CD4-positive, CD25-positive, alpha-beta regulatory T cell (primary cell): Measurements from ENCODE around the gene RARS2. TPM values are rescaled to one million over a fixed set of nuclear protein-coding genes. Genes with fewer than 3 reads are reported as not detected.
A peak's percentile ranks its signal among the peaks of the same experiment; 100 is the strongest.
"Not testable (repeated sequence)": the region's sequence is repeated elsewhere in the genome, so short reads cannot be mapped to it uniquely, and the experiment has no call there.

ENCODE experiments used
- ATAC-seq, 2 donors: fragments of 150-1000 bp; cut with Tn5 transposase; one replicate each; pipeline ENCODE4 v1.10.0; 2021; ENCODE audit warnings: low read depth in 2 of 2, moderate number of reproducible peaks in 2 of 2, moderate library complexity in 1 of 2
- DNase-seq, 3 donors: peaks; one replicate each; pipeline versions ENCODE4 v3.0.0 to v3.0.0-alpha.2; 2012 to 2022; ENCODE audit warnings: mixed read lengths in 1 of 3
- H3K27ac ChIP-seq: one replicate; pipeline ENCODE4 v1.7.0; 2013; ENCODE audit warnings: mild to moderate bottlenecking, low read length; ENCODE audit not compliant: insufficient read depth, poor library complexity, severe bottlenecking
- H3K27me3 ChIP-seq: one replicate; pipeline ENCODE4 v1.7.0; 2013; ENCODE audit warnings: low read length; ENCODE audit not compliant: control insufficient read depth, insufficient read depth
- H3K36me3 ChIP-seq: one replicate; pipeline ENCODE4 v1.7.0; 2013; ENCODE audit warnings: mild to moderate bottlenecking, low read length, moderate library complexity; ENCODE audit not compliant: control insufficient read depth, insufficient read depth
- H3K4me1 ChIP-seq: 2 replicates; pipeline ENCODE4 v1.7.0; 2013; ENCODE audit warnings: mild to moderate bottlenecking, low read length; ENCODE audit not compliant: insufficient read depth, control insufficient read depth, poor library complexity, severe bottlenecking
- H3K4me3 ChIP-seq: one replicate; pipeline ENCODE4 v1.7.0; 2013; ENCODE audit warnings: low read depth, mild to moderate bottlenecking, low read length, moderate library complexity
- H3K9me3 ChIP-seq, 2 experiments: 1 replicate in 1 of 2; 2 replicates in 1 of 2; pipeline ENCODE4 v1.7.0; 2013; ENCODE audit warnings: low read length in 2 of 2, mild to moderate bottlenecking in 1 of 2, moderate library complexity in 1 of 2; ENCODE audit not compliant: control insufficient read depth in 2 of 2
- H3K27ac Mint-ChIP-seq, 3 donors: one replicate each; pipeline ENCODE4 v1.8.0; 2020 to 2022; ENCODE audit warnings: mild to moderate bottlenecking in 3 of 3, mixed read lengths in 3 of 3, moderate library complexity in 2 of 3
- H3K27me3 Mint-ChIP-seq: one replicate; pipeline ENCODE4 v1.8.0; 2022; ENCODE audit warnings: mild to moderate bottlenecking, mixed read lengths
- H3K36me3 Mint-ChIP-seq: one replicate; pipeline ENCODE4 v1.8.0; 2020; ENCODE audit warnings: mixed read lengths
- H3K4me1 Mint-ChIP-seq, 4 donors: one replicate each; pipeline ENCODE4 v1.8.0; 2020 to 2022; ENCODE audit warnings: mixed read lengths in 4 of 4, mild to moderate bottlenecking in 1 of 4
- H3K4me3 Mint-ChIP-seq, 4 donors: one replicate each; pipeline ENCODE4 v1.8.0; 2020 to 2022; ENCODE audit warnings: mild to moderate bottlenecking in 4 of 4, mixed read lengths in 4 of 4, moderate library complexity in 3 of 4
- H3K9me3 Mint-ChIP-seq, 7 donors: one replicate each; pipeline ENCODE4 v1.8.0; 2020 to 2022; ENCODE audit warnings: mixed read lengths in 7 of 7, mild to moderate bottlenecking in 3 of 7, moderate library complexity in 2 of 7
- polyA plus RNA-seq, 4 donors: library from polyadenylated mRNA; unstranded; fragments of 300-500 nt; fragmentation: Illumina TruSeq; gene quantifications; one replicate each; pipeline ENCODE4 v1.2.3, GENCODE V29; 2021
- total RNA-seq: library from RNA; stranded (reverse); gene quantifications from one replicate; pipeline ENCODE4 v1.2.3, GENCODE V29; 2022

Gene RARS2
- total and polyA plus RNA-seq, 5 donors from 2014 or later, result 34.0 to 44.7 (median 42.0) TPM

DNA sequence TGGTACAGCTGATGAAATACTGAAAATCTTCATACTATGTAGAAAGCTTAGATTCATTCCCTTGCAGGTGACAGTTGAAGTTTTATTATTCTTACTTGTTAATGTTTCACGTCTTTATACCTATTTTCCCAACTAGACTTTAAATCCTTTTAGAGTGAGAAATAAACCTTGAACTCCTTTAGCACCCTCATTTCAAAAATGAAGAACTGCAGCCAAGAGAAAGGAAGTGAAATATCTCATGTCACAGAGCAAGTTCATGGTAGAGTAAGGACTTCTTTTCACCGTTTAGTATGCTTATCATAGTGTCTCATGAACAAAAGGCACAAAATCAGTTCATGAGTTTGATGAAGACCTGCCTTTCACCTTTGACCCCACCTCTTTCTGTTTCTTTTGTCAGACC lies 38.6 kb upstream of the RARS2 start:
- H3K4me3 Mint-ChIP-seq, result peak overlapping the region in 1 of 4 donors; percentile 38
- DNase-seq, result no peak
- H3K36me3 Mint-ChIP-seq, result peaks cover 34% of the 10 kb centered on the region
- no peak for ATAC-seq
- H3K9me3 ChIP-seq, result no peaks in the 10 kb centered on the region
- no peaks in the 10 kb centered on the region for H3K27me3 Mint-ChIP-seq
- peaks cover 20% of the 10 kb centered on the region for H3K36me3 ChIP-seq
- H3K4me1 Mint-ChIP-seq, result peaks cover 0 to 11% (median 6%) of the 10 kb centered on the region in 4 donors
- H3K27ac ChIP-seq, result no peak overlapping the region
- peaks cover 0 to 2% (median 0%) of the 10 kb centered on the region in 7 donors for H3K9me3 Mint-ChIP-seq
- H3K4me1 ChIP-seq, result no peaks in the 10 kb centered on the region
- no peak overlapping the region for H3K27ac Mint-ChIP-seq
- H3K4me3 ChIP-seq, result no peak overlapping the region
- no peaks in the 10 kb centered on the region for H3K27me3 ChIP-seq

DNA sequence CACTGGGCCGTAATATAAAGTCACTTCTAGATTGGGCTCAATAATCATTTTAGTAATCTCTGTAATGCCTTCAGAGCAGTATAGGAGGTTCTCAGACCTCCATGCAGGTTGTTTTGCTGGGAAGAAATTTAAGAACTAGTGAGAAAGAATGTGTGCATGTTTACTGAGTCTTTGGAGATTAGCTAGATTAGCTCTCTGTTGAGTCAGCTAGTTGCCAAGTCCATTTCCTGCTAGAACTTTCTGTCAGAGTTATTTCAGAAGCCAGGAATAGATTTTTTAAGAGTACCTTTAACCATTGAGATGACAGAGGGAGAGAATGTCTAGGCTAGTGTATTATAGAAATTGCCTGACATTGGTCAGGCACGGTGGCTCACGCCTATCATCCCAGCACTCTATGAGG lies 33.5 kb upstream of the RARS2 start:
- H3K36me3 Mint-ChIP-seq, result peaks cover 44% of the 10 kb centered on the region
- no peaks in the 10 kb centered on the region for H3K27me3 Mint-ChIP-seq
- peak overlapping the region in 2 of 3 donors; percentile 6 to 34 for H3K27ac Mint-ChIP-seq
- H3K9me3 ChIP-seq, result no peaks in the 10 kb centered on the region
- H3K9me3 Mint-ChIP-seq, result peaks cover 0 to 1% (median 0%) of the 10 kb centered on the region in 7 donors
- DNase-seq (no peak), ATAC-seq (no peak)
- no peaks in the 10 kb centered on the region for H3K27me3 ChIP-seq
- no peak overlapping the region for H3K4me3 ChIP-seq
- no peak overlapping the region for H3K27ac ChIP-seq
- H3K4me1 ChIP-seq, result no peaks in the 10 kb centered on the region
- peaks cover 6 to 24% (median 10%) of the 10 kb centered on the region in 4 donors for H3K4me1 Mint-ChIP-seq
- H3K4me3 Mint-ChIP-seq, result no peak overlapping the region
- peaks cover 15% of the 10 kb centered on the region for H3K36me3 ChIP-seq

DNA sequence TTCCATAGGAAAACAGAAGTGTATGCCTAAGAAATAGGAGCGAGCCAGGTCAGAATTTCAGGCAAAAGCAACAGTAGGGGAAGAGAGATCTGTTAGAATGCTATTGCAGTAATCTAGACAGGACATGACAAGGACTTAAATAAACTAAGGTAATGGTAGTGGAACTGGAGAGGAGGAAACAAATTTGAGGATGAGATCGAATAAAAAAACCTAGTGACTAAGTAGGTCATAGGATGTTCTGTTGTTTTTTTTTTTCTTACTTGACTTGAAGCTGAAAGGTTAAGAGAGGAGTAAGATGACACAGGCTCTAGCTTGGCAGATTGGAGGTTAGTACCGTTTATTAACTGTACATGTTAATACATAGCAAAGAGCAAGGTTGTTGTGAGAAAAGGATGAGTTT lies 28.7 kb upstream of the RARS2 start:
- no peaks in the 10 kb centered on the region for H3K9me3 Mint-ChIP-seq
- DNase-seq, result peak in 1 of 3 donors; percentile 6
- no peak overlapping the region for H3K4me3 Mint-ChIP-seq
- Histone ChIP-seq H3K27ac (no peak overlapping the region), H3K4me1 (no peaks in the 10 kb centered on the region), H3K36me3 (peaks cover 24% of the 10 kb centered on the region), H3K9me3 (no peaks in the 10 kb centered on the region), H3K27me3 (no peaks in the 10 kb centered on the region), H3K4me3 (no peak overlapping the region)
- H3K27me3 Mint-ChIP-seq, result no peaks in the 10 kb centered on the region
- H3K4me1 Mint-ChIP-seq, result peaks cover 0 to 18% (median 7%) of the 10 kb centered on the region in 4 donors
- peak overlapping the region in 2 of 3 donors; percentile 15 to 33 for H3K27ac Mint-ChIP-seq
- no peak for ATAC-seq
- H3K36me3 Mint-ChIP-seq, result peaks cover 38% of the 10 kb centered on the region

DNA sequence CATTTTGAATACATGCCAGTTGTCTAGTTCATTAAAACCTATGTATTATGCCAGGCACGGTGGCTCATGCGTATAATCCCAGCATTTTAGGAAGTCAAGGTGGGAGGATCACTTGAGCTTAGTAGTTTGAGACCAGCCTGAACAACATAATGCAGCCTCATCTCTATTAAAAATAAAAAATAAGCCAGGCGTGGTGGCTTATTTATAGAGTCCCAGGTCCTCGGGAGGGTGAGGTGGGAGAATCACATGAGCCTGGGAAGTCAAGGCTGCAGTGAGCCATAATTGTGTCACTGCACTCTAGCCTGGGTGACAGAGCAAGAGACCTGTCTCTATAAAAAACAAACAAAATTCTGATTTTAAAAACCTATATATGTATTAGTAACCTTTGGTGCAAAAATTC lies 27.6 kb upstream of the RARS2 start:
- ATAC-seq (no peak), DNase-seq (no peak)
- Mint-ChIP-seq H3K27ac (no peak overlapping the region), H3K4me3 (no peak overlapping the region), H3K9me3 (no peaks in the 10 kb centered on the region), H3K4me1 (peaks cover 0 to 14% (median 7%) of the 10 kb centered on the region in 4 donors), H3K36me3 (peaks cover 39% of the 10 kb centered on the region), H3K27me3 (no peaks in the 10 kb centered on the region)
- H3K9me3 ChIP-seq, result no peaks in the 10 kb centered on the region
- no peak overlapping the region for H3K4me3 ChIP-seq
- H3K27me3 ChIP-seq, result no peaks in the 10 kb centered on the region
- peaks cover 30% of the 10 kb centered on the region for H3K36me3 ChIP-seq
- no peak overlapping the region for H3K27ac ChIP-seq
- H3K4me1 ChIP-seq, result no peaks in the 10 kb centered on the region

DNA sequence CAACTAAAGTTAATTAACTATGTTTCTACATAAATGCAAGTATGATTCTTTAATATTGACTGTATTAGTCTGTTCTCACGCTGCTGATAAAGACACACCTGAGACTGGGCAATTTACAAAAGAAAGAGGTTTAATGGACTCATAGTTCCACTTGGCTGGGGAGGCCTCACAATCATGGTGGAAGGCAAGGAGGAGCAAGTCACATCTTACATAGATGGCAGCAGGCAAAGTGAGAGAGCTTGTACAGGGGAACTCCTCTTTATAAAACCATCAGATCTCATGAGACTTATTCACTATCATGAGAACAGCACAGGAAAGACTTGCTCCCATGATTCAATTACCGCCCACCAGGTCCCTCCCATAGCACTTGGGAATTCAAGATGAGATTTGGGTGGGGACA lies 23.2 kb upstream of the RARS2 start:
- not testable (repeated sequence) for H3K27ac ChIP-seq, H3K4me1 ChIP-seq, H3K4me1 Mint-ChIP-seq, DNase-seq, H3K4me3 ChIP-seq, H3K4me3 Mint-ChIP-seq, H3K27me3 ChIP-seq, H3K9me3 Mint-ChIP-seq, H3K27me3 Mint-ChIP-seq, H3K27ac Mint-ChIP-seq, ATAC-seq, H3K9me3 ChIP-seq
- H3K36me3 ChIP-seq, result peaks cover 26% of the 10 kb centered on the region
- H3K36me3 Mint-ChIP-seq, result peaks cover 39% of the 10 kb centered on the region

DNA sequence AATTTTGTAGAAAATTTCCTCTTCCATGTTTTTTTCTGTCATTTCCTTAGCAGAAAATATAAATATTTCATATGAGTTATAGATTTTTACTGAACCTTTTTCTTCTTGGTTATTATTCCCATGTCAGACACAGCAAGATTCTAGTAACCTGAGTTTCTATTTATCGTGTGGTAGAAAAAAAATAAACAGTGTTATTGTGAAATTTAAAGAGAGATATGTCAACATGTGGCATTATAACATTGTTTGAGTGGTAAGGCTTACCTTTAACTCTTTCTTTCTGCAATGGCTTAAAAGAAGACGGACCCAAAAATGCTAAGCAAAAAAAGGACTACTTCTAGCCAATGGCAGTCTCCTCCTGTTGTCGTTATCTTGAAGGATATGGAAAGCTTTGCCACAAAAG lies 19.0 kb upstream of the RARS2 start:
- H3K27ac Mint-ChIP-seq, result no peak overlapping the region
- Histone ChIP-seq H3K27me3 (no peaks in the 10 kb centered on the region), H3K27ac (no peak overlapping the region), H3K36me3 (peaks cover 25% of the 10 kb centered on the region), H3K4me3 (no peak overlapping the region), H3K4me1 (no peaks in the 10 kb centered on the region), H3K9me3 (no peaks in the 10 kb centered on the region)
- H3K27me3 Mint-ChIP-seq, result no peaks in the 10 kb centered on the region
- ATAC-seq, result no peak
- H3K9me3 Mint-ChIP-seq, result no peaks in the 10 kb centered on the region
- H3K4me3 Mint-ChIP-seq, result no peak overlapping the region
- H3K36me3 Mint-ChIP-seq, result peaks cover 46% of the 10 kb centered on the region
- no peaks in the 10 kb centered on the region for H3K4me1 Mint-ChIP-seq
- DNase-seq, result no peak

DNA sequence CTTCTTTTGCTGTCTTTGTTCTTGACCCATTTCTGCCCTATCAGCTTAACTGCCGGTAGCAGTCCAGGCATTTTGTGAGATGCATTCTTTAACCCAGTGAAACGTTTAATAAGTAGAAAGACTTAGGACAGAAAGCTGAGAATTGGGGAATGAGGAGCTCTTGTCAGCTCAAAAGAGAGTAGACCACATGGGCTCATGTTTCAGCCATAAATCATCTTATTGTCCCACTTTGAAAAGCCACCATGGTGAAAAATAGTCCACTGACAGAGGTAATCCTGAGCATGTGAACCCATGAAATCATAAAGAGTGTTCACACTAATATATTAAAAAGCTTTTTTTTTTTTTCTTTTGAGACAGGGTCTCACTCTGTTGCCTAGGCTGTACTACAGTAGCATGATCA lies 16.4 kb upstream of the RARS2 start:
- Mint-ChIP-seq H3K4me1 (peaks cover 0 to 2% (median 0%) of the 10 kb centered on the region in 4 donors), H3K36me3 (peaks cover 35% of the 10 kb centered on the region), H3K27me3 (no peaks in the 10 kb centered on the region), H3K4me3 (no peak overlapping the region), H3K27ac (peak overlapping the region in 1 of 3 donors; percentile 9), H3K9me3 (no peaks in the 10 kb centered on the region)
- Histone ChIP-seq H3K36me3 (peaks cover 21% of the 10 kb centered on the region), H3K27me3 (no peaks in the 10 kb centered on the region), H3K27ac (no peak overlapping the region), H3K4me1 (no peaks in the 10 kb centered on the region), H3K4me3 (no peak overlapping the region), H3K9me3 (no peaks in the 10 kb centered on the region)
- DNase-seq (no peak), ATAC-seq (no peak)

DNA sequence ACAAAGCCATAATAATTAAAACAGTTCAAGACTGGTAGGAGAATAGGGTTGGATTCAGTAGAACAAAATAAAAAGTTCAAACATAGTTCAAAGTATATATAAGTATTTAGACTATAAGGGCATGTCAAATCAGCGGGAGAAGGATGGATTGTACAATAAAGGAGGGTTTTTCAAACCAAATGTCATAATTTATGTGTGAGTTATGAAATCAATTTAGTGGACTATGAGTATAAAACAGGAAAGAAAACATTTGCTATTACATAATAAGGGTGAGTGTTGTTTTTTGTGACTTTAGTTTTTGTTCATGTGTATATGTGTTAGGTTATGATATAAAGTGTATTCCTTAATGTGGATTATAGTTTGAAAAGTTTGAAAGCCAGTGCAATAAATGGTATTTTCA lies 10.8 kb upstream of the RARS2 start:
- Mint-ChIP-seq H3K4me3 (no peak overlapping the region), H3K4me1 (peaks cover 0 to 4% (median 4%) of the 10 kb centered on the region in 4 donors), H3K27ac (no peak overlapping the region), H3K9me3 (no peaks in the 10 kb centered on the region), H3K36me3 (peaks cover 16% of the 10 kb centered on the region), H3K27me3 (no peaks in the 10 kb centered on the region)
- ATAC-seq (no peak), DNase-seq (no peak)
- Histone ChIP-seq H3K4me1 (no peaks in the 10 kb centered on the region), H3K4me3 (no peak overlapping the region), H3K27me3 (no peaks in the 10 kb centered on the region), H3K36me3 (peaks cover 19% of the 10 kb centered on the region), H3K9me3 (no peaks in the 10 kb centered on the region), H3K27ac (no peak overlapping the region)
